GM21515 (cell line): ENCODE data around the gene UBE2D2.
"Not testable (repeated sequence)": the region's sequence is repeated elsewhere in the genome, so short reads cannot be mapped to it uniquely, and the experiment has no call there.

Experiments used
- ATAC-seq: cut with Tn5 transposase; IDR thresholded peaks from one replicate; pipeline ENCODE4 v1.9.1; 2021; ENCODE audit not compliant: unreplicated experiment

UBE2D2 gene

DNA sequence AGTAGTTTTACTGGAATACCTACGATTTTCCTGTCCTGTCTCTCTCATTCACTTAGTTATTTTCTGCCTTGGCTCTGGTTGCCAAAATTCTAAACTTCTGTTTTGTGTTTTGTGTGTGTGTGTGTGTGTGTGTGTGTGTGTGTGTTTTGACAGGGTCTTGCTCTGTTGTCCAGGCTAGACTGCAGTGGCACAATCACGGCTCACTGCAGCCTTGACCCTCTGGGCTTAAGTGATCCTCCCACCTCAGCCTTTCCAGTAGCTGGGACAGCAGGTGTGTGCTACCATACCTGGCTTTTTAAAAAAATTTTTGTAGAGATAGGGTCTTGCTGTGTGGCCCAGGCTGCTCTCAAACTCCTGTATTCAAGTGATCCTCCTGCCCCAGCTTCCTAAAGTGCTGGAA, 17.2 kb downstream of the UBE2D2 start:
- ATAC-seq, result no peak

DNA sequence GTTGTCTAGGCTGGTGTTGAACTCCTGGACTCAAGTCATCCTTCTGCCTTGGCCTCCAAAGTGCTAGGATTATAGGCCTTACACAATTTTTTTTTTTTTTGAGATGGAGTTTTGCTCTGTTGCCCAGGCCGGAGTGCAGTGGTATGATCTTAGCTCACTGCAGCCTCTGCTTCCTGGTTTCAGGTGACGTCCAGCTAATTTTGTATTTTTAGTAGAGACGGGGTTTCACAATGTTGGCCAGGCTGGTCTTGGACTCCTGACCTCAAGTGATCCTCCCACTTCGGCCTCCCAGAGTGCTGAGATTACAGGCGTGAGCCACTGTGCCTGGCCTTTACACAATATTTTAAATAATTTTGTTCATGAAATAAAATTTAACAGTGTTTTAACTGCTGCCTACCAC, 21.0 kb downstream of the UBE2D2 start:
- not testable (repeated sequence) for ATAC-seq

DNA sequence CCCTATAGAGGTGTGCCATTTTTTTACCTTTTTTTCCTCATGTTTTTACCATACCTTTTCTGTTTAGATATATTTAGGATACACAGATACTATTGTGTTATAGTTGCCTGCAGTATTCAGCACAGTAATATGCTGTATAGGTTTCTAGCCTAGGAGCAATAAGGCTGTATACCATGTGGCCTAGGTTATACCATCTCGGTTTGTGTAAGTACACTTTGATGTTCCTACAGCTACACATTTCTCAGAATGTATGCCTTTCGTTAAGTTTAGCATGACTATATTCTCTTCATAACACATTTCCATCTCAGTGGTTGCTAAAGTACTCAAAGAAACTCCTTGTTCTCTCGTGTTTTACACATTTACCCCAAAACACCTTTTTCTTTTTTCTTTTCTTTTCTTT, 23.0 kb downstream of the UBE2D2 start:
- ATAC-seq, result no peak

DNA sequence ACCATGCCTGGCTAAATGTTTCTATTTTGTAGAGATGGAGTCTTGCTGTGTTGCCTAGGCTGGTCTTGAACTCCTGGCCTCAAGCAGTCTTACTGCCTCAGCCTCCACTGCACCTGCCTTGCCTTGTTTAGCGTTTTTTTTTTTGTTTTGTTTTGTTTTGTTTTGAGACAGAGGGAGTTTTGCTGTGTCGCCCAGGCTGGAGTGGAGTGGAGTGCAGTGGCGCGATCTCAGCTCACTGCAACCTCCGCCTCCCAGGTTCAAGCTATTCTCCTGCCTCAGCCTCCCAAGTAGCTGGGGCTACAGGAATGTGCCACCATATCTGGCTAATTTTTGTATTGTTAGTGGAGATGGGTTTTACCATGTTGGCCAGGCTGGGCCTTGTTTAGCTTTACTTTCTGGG, 27.0 kb downstream of the UBE2D2 start:
- not testable (repeated sequence) for ATAC-seq

DNA sequence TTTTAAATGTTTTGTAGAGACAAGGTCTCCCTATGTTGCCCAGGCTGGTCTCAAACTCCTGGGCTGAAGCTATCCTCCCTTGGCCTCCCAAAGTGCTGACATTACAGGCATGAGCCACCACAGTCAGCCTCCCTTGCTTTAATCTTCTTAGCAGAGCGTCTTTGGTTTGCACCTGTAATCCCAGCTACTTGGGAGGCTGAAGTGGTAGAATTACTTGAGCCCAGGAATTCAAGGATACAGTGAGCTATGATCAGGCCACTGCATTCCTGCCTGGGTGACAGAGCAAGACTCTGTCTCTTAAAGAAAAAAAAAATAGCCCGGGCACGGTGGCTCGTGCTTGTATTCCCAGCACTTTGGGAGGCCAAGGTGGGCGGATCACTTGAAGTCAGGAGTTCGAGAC, 27.8 kb downstream of the UBE2D2 start:
- no peak for ATAC-seq

DNA sequence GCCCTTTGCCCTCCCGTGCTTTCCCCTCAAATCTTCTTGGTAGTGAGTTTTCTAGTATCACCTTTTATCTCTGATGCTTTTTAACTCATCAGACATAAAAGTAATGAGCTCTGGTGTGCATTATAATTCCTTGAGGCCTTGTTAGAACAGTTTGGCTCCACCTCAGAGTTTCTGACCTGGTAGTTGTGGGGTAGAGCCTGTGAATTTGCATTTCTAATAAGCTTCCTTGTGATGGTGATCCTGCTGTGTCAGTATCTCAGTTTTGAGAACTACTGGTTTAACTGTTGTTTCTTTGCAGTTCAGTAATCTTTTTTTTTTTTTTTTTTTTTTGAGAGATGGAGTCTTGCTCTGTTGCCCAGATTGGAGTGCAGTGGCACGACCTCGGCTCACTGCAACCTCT, 31.1 kb downstream of the UBE2D2 start:
- ATAC-seq, result no peak

DNA sequence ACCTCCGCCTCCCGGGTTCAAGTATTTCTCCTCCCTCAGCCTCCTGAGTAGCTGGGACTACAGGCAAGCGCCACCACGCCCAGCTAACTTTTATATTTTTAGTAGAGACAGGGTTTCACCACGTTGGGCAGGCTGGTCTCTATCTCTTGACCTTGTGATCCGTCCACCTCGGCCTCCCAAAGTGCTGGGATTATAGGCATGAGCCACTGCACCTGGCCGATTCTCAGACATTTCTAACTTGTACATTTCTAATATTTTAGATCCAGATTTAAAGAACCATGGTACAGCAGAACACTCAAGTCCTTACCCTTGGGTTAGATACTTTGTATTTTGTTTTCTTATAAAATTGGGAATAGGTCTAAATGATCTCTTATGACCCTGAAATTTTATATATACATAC, 31.9 kb downstream of the UBE2D2 start:
- not testable (repeated sequence) for ATAC-seq

DNA sequence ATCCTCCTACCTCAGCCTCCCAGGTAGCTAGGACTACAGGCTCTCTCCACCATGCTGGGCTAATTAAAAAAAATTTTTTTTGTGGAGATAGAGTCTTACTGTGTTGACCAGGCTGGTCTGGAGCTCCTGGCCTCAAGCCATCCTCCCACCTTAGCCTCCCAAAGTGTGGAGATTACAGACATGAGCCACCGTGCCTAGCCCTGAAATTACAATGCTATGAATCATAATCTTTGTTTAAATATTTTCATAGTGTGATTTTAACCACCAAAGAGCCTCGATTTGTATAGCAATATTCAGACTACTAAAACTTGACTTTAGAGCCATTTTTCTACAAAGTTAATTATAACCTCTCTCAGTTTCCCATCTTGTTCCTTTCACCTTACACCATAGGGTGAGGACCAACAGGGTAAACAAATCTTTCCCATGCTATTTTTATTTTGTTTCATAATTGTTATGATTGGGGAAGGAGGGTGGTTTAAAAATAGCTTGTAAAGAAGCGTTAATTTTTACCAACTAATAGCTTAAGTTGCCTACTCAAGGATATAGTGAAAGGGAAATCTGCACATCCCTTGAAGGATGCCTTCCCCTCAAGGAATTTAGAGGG, 32.7 kb downstream of the UBE2D2 start:
- ATAC-seq, result no peak

DNA sequence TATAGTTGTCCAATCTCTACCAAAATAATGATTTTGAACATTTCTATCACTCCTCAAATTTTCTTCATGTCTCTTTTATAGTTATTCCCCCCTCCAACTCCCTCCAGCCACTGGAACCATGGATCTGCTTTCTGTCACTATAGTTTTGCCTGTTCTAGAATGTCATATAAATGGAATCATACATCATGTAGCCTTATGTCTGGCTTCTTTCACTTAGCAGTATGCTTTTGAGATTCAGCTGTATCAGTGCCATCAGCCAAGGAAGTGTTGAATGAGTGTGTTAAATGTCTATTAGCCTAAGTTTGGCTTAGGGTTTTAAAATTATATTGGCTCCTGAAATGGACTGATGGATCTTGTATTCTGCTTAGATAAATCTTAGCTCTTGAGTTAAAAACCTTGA, 36.0 kb downstream of the UBE2D2 start:
- no peak for ATAC-seq

DNA sequence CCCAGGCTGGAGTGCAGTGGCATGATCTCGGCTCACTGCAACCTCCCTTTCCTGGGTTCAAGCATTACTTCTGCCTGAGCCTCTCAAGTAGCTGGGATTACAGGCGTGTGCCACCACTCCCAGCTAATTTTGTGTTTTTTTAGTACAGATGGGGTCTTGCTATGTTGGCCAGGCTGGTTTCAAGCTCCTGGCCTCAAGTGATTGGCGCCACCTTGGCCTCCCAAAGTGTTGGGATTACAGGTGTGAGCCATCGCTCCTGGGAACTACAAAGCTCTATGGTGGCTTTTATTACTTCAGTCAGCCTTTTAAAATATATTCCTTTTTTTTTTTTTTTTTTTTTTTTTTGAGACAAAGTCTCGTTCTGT, 37.4 kb downstream of the UBE2D2 start:
- ATAC-seq, result not testable (repeated sequence)

DNA sequence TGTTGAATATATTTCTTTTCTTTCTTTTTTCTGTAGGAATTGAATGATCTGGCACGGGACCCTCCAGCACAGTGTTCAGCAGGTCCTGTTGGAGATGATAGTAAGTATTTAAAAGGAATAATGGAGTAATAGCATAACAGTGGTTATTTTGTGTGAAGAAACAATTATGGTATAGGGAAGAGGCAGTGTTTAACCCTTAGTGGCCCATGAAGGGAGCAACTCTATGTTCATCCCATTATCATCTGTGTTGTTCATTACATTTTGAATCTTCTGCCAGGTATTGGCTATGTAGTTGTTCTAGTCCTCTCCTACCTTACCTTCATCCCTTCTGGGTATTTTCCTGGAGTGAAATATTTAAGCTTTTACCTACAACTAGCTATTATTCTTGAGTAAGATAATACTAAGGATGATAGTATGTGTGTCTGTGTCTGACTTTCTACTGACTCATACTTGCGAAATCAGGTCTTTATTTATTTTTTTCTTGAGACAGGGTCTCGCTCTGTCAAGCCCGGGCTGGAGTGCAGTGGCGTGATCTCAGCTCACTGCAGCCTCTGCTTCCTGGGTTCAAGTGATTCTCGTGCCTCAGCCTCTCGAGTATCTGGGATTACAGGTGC, 39.3 kb downstream of the UBE2D2 start:
- ATAC-seq, result no peak

DNA sequence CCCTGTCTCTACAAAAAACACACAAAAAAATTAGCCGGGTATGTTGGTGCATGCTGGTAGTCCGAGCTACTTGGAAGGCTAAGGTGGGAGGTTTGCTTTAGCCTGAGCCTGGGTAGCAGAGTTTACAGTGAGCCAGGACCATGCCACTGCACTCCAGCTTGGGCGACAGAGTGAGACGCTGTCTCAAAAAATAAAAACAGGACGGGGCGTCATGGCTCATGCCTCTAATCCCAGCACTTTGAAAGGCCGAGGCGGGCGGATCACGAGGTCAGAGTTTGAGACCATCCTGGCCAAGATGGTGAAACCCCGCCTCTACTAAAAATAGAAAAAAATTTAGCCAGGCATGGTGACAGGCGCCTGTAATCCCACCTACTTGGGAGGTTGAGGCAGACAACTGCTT, 40.3 kb downstream of the UBE2D2 start:
- no peak for ATAC-seq

DNA sequence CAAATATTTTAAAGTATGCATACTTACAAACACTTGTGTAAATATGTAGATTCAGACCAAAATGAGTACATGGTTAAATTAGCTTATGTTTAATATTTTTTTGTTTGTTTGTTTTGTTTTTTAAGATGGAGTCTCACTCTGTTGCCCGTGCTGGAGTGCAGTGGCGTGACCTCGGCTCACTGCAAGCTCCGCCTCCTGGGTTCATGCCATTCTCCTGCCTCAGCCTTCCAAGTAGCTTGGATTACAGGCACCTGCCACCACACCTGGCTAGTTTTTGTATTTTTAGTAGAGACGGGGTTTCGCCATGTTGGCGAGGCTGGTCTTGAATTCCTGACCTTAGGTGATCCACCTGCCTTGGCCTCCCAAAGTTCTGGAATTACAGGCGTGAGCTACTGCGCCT, 40.8 kb downstream of the UBE2D2 start:
- not testable (repeated sequence) for ATAC-seq

DNA sequence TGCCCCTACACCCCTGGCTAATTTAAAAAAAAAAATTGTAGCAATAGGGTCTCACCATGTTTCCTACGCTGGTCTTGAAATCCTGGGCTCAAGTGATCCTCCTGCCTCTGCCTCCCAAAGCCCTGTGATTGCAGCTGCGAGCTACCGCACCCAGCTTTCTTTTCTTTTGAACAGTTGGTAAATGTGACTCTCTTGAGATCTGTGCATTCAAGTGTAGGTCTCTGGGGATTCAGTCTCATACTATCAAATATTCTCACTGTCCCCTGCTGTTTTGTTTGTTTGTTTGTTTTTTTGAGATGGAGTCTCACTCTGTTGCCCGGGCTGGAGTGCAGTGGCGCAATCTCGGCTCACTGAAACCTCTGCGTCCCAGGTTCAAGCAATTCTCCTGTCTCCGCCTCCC, 44.7 kb downstream of the UBE2D2 start:
- ATAC-seq, result no peak

DNA sequence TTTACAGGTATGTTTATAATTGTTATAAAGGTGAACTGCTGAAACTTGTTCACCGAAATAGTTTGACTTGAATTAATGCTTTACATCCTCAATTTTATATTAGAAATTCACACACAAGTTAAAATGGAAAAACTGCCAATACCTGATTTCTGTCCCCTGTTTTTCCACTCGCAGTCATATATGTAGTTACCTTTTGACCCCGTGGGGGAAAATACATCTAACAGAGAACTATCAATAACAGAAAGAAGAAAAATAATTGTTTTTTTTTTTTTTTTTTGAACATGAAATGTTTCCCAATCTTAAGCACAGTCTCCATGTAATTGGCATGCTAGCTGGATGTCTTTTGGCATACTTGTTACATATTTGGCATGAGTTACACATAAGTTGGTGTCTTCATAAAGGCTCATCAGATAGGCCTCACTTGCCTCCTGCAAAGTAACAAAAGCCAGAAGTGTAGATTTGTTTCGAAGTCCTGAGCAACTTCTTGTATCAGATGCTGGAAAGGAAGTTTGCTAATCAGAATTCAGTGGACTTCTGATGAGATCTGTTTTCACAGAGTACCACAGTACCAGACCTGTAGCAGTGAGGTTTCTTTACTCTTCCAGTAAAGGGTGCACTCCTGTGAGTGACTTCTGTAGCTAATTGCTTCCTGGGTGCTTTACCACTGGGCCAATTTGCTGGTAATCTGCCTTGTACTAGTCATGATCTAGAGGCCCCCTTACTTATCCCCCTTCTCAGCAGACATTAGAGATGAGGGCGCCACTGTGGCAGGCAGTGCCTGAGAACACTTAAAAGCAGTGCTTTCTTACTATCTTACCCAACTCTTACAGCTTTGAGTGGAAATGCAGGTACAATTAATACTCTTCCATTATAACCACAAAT, 50.8 kb downstream of the UBE2D2 start:
- ATAC-seq, result no peak

DNA sequence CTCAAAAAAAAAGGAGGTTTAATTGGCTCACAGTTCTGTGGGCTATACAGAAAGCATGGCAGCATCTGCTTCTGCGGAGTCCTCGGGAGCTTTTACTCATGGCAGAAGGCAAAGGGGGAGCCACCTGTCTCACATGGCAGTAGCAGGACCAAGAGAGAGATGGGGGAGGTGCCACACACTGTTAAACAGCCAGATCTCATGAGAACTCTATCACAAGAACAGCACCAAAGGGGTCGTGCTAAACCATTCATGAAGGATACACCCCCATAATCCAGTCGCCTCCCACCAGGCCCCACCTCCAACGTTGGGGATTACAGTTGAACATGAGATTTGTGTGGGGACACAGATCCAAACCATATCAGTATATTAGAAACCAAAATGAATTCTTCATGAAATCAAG, 58.7 kb downstream of the UBE2D2 start:
- no peak for ATAC-seq

DNA sequence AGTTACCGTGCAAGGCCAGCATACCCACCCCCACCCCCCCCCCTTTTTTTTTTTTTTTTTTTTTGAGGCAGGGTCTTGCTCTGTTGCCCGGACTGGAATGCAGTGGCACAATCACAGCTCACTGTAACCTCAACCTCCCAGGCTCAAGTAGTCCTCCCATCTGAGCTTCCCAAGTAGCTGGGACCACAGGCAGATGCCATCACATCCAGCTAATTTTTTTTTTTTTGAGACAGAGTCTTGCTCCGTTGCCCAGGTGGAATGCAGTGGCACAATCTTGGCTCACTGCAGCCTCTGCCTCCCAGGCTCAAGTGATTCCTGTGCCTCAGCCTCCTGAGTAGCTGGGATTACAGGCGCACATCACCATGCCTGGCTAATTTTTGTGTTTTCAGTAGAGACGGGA, 64.3 kb downstream of the UBE2D2 start:
- not testable (repeated sequence) for ATAC-seq

DNA sequence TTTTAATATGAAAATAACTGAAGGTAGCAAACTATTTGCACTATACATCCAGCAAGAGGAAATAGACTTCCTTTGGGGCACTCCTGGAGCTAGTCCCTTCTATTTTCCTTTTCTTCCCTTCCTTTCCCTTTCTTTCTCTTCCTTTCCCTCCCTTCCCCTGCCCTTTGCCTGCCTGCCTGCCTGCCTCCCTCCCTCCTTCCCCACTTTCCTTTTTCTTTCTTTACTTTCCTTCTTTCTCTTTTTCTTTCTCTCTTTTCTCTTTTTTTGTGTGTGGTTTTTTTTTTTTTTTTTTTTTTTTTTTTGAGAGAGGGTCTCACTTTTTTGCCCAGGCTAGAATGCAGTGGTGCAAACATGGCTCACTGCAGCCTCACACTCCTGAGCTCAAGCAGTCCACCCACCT, 69.7 kb downstream of the UBE2D2 start:
- ATAC-seq, result no peak

DNA sequence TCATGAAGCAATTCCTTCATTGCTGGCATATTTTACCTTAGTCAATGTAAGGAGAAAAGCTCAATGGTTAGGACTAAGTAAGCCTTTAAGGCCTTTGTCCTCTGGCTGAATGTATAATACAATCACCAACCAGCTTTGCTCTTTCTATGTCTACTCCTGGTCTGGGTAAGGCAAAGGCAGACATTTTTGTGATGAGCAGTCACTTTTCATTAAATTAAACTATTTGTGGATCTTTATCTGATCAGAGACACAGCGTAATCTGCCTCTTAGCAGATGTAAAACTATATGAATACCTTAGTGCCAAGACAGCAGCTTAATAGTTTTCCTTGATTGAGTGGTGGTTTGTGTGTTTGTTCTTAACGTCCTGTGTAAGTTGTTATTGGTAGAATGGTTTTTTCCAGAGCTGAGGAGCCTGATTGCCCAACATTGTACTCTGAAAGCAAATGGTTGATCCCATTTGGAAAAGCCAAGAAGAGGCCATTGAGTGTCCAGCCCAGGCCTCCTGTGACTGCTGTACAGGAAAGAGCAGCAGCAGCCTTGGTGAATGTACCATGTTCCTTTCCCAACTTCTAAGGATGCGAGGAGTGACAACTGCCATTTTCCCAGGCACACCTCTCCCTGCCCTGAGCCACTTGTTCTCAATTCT, 70.5 kb downstream of the UBE2D2 start:
- no peak for ATAC-seq

DNA sequence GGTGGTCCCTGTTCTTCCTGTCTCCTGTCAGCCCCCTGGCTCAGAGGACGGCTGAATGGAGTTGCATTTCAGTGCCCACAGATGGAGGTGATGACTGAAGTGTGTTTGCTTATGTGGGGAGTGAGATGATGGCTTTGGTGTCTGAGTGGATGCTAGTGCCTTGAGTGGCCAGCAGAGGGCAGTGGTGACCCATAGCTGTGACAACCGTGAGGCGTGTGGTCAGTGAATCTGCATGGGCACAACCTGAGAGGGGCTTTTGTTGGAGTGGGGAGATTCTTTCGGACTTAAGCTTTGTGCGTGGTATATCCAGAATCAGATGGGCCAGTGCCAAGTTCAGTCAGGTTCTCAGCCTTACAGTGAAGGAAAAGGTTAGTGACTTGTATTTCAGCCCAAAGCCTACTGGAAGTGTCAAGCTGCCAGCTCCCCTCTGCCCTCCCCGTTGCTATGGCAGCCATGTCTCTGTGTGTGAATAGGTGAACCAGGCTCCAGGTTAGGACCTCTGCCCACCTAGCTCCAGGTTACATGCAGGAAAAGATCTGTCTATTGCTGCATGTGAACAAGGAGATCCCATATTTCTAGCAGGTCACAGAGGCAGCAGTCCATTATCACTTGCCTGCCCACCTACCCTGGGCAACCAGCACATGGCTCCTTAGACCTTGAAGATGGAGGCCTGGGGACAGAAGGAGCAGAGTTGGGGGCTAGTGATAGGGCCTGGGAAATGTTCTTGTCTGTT, 72.3 kb downstream of the UBE2D2 start:
- no peak for ATAC-seq

DNA sequence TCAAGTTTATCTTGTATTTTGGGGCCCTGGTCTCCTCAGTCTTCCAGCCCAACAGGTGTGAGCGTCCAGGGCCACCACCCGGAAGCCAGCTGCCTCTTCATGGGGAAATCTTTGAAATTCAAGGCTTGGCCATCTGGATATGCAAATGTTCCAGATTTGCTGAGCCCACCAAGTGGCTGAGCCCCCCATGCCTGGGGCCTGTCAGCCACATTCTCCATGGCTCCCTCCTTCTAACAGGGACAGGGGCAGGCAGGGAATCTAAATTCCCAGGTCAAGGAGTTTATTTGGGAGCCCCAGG, 72.8 kb downstream of the UBE2D2 start:
- no peak for ATAC-seq
